Ishikawa (cell line): ENCODE results near the gene ACSBG1.

Experiments
- CEBPB ChIP-seq: IDR thresholded peaks from 2 replicates; pipeline ENCODE4 v1.6.1; 2012
- CREB1 ChIP-seq: IDR thresholded peaks from 2 replicates; pipeline ENCODE4 v1.6.1; 2012; ENCODE audit warnings: low read depth
- EGR1 ChIP-seq: IDR thresholded peaks from 2 replicates; pipeline ENCODE4 v1.6.1; 2012
- EP300 ChIP-seq: IDR thresholded peaks from 2 replicates; pipeline ENCODE4 v1.6.1; 2012; ENCODE audit warnings: borderline replicate concordance
- FOXM1 ChIP-seq: IDR thresholded peaks from 2 replicates; pipeline ENCODE4 v1.6.1; 2012; ENCODE audit warnings: low read depth, borderline replicate concordance
- MAX ChIP-seq: IDR thresholded peaks from 2 replicates; pipeline ENCODE4 v1.6.1; 2012
- NFIC ChIP-seq: IDR thresholded peaks from 2 replicates; pipeline ENCODE4 v1.6.1; 2012
- RAD21 ChIP-seq: IDR thresholded peaks from 2 replicates; pipeline ENCODE4 v1.6.1; 2012; ENCODE audit warnings: low read depth
- REST ChIP-seq: IDR thresholded peaks from 2 replicates; pipeline ENCODE4 v1.6.1; 2012; ENCODE audit warnings: low read depth, mild to moderate bottlenecking
- TAF1 ChIP-seq: IDR thresholded peaks from 2 replicates; pipeline ENCODE4 v1.6.1; 2012; ENCODE audit warnings: low read depth, mild to moderate bottlenecking
- TCF12 ChIP-seq: IDR thresholded peaks from 2 replicates; pipeline ENCODE4 v1.6.1; 2012; ENCODE audit warnings: low read depth
- TEAD4 ChIP-seq: IDR thresholded peaks from 2 replicates; pipeline ENCODE4 v1.6.1; 2012
- USF1 ChIP-seq: IDR thresholded peaks from 2 replicates; pipeline ENCODE4 v1.6.1; 2012
- YY1 ChIP-seq: IDR thresholded peaks from 2 replicates; pipeline ENCODE4 v1.6.1; 2012; ENCODE audit warnings: low read depth
- ZBTB7A ChIP-seq: IDR thresholded peaks from 2 replicates; pipeline ENCODE4 v1.6.1; 2012; ENCODE audit warnings: low read depth

ACSBG1 gene

GRCh38 chr15:78213956-78214355, 20.4 kb downstream of the ACSBG1 start:
- TF ChIP-seq MAX (no peak), FOXM1 (no peak), USF1 (no peak), CREB1 (no peak), CEBPB (no peak), RAD21 (no peak), YY1 (no peak), EP300 (no peak), ZBTB7A (no peak), TCF12 (no peak), TEAD4 (no peak), EGR1 (no peak)

GRCh38 chr15:78213425-78213750, 21.0 kb downstream of the ACSBG1 start:
- TF ChIP-seq EP300: no peak
- no peak for TF ChIP-seq TCF12
- TF ChIP-seq CEBPB: no peak
- TF ChIP-seq USF1: no peak
- no peak for TF ChIP-seq MAX
- no peak for TF ChIP-seq YY1
- no peak for TF ChIP-seq RAD21
- TF ChIP-seq CREB1: no peak
- no peak for TF ChIP-seq REST
- TF ChIP-seq TAF1: no peak
- TF ChIP-seq TEAD4: no peak
- TF ChIP-seq NFIC: no peak
- no peak for TF ChIP-seq ZBTB7A
- TF ChIP-seq FOXM1: no peak

GRCh38 chr15:78212546-78213424, 21.6 kb downstream of the ACSBG1 start:
- TF ChIP-seq CEBPB (peak; percentile 36; the same call in 1 of the 2 replicates), MAX (peak; percentile 47; the same call in 1 of the 2 replicates), FOXM1 (peak; percentile 65; the same call in 1 of the 2 replicates), YY1 (peak; percentile 72; the same call in 1 of the 2 replicates), REST (0 out of 2 replicates have a peak, but pooled peaks have one; percentile 9), TEAD4 (peak; percentile 72), EGR1 (no peak), RAD21 (no peak), CREB1 (no peak), USF1 (peak; percentile 37; the same call in 1 of the 2 replicates), TCF12 (peak; percentile 96), NFIC (peak; percentile 95), EP300 (peak; percentile 90), TAF1 (no peak), ZBTB7A (peak; percentile 94)

- TF ChIP-seq MAX: no peak
- no peak for TF ChIP-seq RAD21
- no peak for TF ChIP-seq REST
- TF ChIP-seq TAF1: no peak
- no peak for TF ChIP-seq ZBTB7A
- no peak for TF ChIP-seq TCF12
- TF ChIP-seq YY1: no peak
- TF ChIP-seq CEBPB: no peak
- no peak for TF ChIP-seq NFIC
- TF ChIP-seq EGR1: no peak
- TF ChIP-seq TEAD4: no peak
- TF ChIP-seq USF1: no peak
- no peak for TF ChIP-seq CREB1
These were observed 22.4 kb downstream of the ACSBG1 start for GRCh38 chr15:78212008-78212407.
